Nephron (organoid): ENCODE results near the gene PCDHAC2.

ENCODE experiments used
- H3K27ac Mint-ChIP-seq, 3 experiments: 2 replicates each; pipeline ENCODE4 v1.8.0; 2020; ENCODE audit warnings: mixed read lengths in 3 of 3, mild to moderate bottlenecking in 2 of 3, moderate library complexity in 1 of 3
- H3K27me3 Mint-ChIP-seq: 2 replicates; pipeline ENCODE4 v1.8.0; 2021; ENCODE audit warnings: low read depth, mild to moderate bottlenecking, moderate library complexity, mixed read lengths
- H3K36me3 Mint-ChIP-seq: 2 replicates; pipeline ENCODE4 v1.8.0; 2020; ENCODE audit warnings: low read depth, mixed read lengths
- H3K4me1 Mint-ChIP-seq: 2 replicates; pipeline ENCODE4 v1.8.0; 2020; ENCODE audit warnings: mixed read lengths
- H3K4me3 Mint-ChIP-seq, 3 experiments: 2 replicates each; pipeline ENCODE4 v1.8.0; 2020; ENCODE audit warnings: mild to moderate bottlenecking in 3 of 3, mixed read lengths in 3 of 3, moderate library complexity in 2 of 3
- H3K9me3 Mint-ChIP-seq: 2 replicates; pipeline ENCODE4 v1.8.0; 2020; ENCODE audit warnings: mixed read lengths
- CTCF ChIP-seq, 3 experiments: fragments of 200-600 bp; sonication (generic); IDR thresholded peaks; one replicate each; pipeline ENCODE4 v1.5.0; 2021; ENCODE audit warnings: antibody characterized with exemption in 3 of 3; ENCODE audit not compliant: unreplicated experiment in 3 of 3

The PCDHAC2 gene

GRCh38 chr5:141010047-141010793 lies 43.9 kb downstream of the PCDHAC2 start:
- no peaks in the 10 kb centered on the region for H3K27me3 Mint-ChIP-seq
- no peak for TF ChIP-seq CTCF (IDR thresholded peaks at IDR 0.05; ENCODE audit: unreplicated experiment in 3 of 3)
- peaks cover 24% of the 10 kb centered on the region for H3K36me3 Mint-ChIP-seq
- H3K27ac Mint-ChIP-seq: no peak overlapping the region
- no peak overlapping the region for H3K4me3 Mint-ChIP-seq
- H3K9me3 Mint-ChIP-seq: no peaks in the 10 kb centered on the region
- no peaks in the 10 kb centered on the region for H3K4me1 Mint-ChIP-seq

- no peaks in the 10 kb centered on the region for H3K4me1 Mint-ChIP-seq
- no peak overlapping the region for H3K27ac Mint-ChIP-seq
- no peak for TF ChIP-seq CTCF (IDR thresholded peaks at IDR 0.05; ENCODE audit: unreplicated experiment in 3 of 3)
- H3K36me3 Mint-ChIP-seq: no peaks in the 10 kb centered on the region
- no peak overlapping the region for H3K4me3 Mint-ChIP-seq
- H3K27me3 Mint-ChIP-seq: no peaks in the 10 kb centered on the region
- no peaks in the 10 kb centered on the region for H3K9me3 Mint-ChIP-seq
These were observed 51.7 kb downstream of the PCDHAC2 start for GRCh38 chr5:141017943-141018342.
